Panc1 (cell line): ENCODE data around the gene RAMP1.

Experiments used
- POLR2AphosphoS5 ChIP-seq: IDR thresholded peaks from 2 replicates; pipeline ENCODE4 v1.6.1; 2012; ENCODE audit warnings: mild to moderate bottlenecking, low read depth, low read length, moderate library complexity
- SIN3A ChIP-seq: IDR thresholded peaks from 2 replicates; pipeline ENCODE4 v1.6.1; 2012; ENCODE audit warnings: low read depth, mild to moderate bottlenecking, low read length, moderate library complexity, borderline replicate concordance; ENCODE audit not compliant: insufficient read depth
- TCF7L2 ChIP-seq: IDR thresholded peaks from 2 replicates; pipeline ENCODE4 v1.6.1; 2011; ENCODE audit warnings: mild to moderate bottlenecking, low read depth, low read length, inconsistent platforms
- TF ChIP-seq, protein P1 (sequence below): fragments of 450-650 bp; IDR thresholded peaks from 2 replicates; pipeline ENCODE4 v1.5.1; 2017; ENCODE audit warnings: mild to moderate bottlenecking
- TF ChIP-seq, protein P2 (sequence below), 2 experiments: IDR thresholded peaks; 2 replicates each; pipeline ENCODE4 v1.6.1; 2011 to 2012; ENCODE audit warnings: low read depth in 2 of 2, control low read depth in 1 of 2, low read length in 1 of 2, mild to moderate bottlenecking in 1 of 2, moderate library complexity in 1 of 2; ENCODE audit not compliant: insufficient read depth in 1 of 2

DNA sequence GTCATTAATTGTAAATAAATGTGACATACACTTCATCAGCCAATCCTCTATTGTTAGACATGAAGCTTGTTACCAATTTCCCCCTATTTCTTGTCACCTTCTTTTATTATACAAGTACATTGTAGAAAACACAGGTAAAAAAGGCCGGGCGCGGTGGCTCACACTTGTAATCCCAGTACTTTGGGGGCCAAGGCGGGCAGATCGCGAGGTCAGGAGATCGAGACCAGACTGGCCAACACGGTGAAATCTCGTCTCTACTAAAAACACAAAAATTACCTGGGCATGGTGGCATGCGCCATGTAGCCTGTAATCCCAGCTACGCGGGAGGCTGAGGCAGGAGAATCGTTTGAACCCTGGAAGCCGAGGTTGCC is 64.7 kb downstream of the RAMP1 start:
- TF ChIP-seq, protein P1, sequence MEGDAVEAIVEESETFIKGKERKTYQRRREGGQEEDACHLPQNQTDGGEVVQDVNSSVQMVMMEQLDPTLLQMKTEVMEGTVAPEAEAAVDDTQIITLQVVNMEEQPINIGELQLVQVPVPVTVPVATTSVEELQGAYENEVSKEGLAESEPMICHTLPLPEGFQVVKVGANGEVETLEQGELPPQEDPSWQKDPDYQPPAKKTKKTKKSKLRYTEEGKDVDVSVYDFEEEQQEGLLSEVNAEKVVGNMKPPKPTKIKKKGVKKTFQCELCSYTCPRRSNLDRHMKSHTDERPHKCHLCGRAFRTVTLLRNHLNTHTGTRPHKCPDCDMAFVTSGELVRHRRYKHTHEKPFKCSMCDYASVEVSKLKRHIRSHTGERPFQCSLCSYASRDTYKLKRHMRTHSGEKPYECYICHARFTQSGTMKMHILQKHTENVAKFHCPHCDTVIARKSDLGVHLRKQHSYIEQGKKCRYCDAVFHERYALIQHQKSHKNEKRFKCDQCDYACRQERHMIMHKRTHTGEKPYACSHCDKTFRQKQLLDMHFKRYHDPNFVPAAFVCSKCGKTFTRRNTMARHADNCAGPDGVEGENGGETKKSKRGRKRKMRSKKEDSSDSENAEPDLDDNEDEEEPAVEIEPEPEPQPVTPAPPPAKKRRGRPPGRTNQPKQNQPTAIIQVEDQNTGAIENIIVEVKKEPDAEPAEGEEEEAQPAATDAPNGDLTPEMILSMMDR = no peak
- no peak for TF ChIP-seq TCF7L2
- TF ChIP-seq, protein P2, sequence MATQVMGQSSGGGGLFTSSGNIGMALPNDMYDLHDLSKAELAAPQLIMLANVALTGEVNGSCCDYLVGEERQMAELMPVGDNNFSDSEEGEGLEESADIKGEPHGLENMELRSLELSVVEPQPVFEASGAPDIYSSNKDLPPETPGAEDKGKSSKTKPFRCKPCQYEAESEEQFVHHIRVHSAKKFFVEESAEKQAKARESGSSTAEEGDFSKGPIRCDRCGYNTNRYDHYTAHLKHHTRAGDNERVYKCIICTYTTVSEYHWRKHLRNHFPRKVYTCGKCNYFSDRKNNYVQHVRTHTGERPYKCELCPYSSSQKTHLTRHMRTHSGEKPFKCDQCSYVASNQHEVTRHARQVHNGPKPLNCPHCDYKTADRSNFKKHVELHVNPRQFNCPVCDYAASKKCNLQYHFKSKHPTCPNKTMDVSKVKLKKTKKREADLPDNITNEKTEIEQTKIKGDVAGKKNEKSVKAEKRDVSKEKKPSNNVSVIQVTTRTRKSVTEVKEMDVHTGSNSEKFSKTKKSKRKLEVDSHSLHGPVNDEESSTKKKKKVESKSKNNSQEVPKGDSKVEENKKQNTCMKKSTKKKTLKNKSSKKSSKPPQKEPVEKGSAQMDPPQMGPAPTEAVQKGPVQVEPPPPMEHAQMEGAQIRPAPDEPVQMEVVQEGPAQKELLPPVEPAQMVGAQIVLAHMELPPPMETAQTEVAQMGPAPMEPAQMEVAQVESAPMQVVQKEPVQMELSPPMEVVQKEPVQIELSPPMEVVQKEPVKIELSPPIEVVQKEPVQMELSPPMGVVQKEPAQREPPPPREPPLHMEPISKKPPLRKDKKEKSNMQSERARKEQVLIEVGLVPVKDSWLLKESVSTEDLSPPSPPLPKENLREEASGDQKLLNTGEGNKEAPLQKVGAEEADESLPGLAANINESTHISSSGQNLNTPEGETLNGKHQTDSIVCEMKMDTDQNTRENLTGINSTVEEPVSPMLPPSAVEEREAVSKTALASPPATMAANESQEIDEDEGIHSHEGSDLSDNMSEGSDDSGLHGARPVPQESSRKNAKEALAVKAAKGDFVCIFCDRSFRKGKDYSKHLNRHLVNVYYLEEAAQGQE (IDR thresholded peaks at IDR 0.05; ENCODE audit: insufficient read depth in 1 of 2, low read depth in 2 of 2, low read length in 1 of 2) = no peak
- TF ChIP-seq POLR2AphosphoS5 = no peak
- no peak for TF ChIP-seq SIN3A
